Stimulated activated CD8-positive, alpha-beta memory T cell treated with anti-CD3 and anti-CD28 coated beads, Interleukin-4, amount 100 ng/mL, for 1 hour (primary cell): Measurements from ENCODE around the gene RFX7.
"Not testable (repeated sequence)": the region's sequence is repeated elsewhere in the genome, so short reads cannot be mapped to it uniquely, and the experiment has no call there.

Source experiments
- DNase-seq, 2 donors: peaks; one replicate each; pipeline ENCODE4 v3.0.0-alpha.2; 2020; ENCODE audit warnings: low read depth in 2 of 2, low spot score in 1 of 2

Gene RFX7

GRCh38 chr15:56207711-56208110 lies 36.0 kb downstream of the RFX7 start:
- DNase-seq = no peak

- no peak for DNase-seq
These were observed 36.6 kb downstream of the RFX7 start for GRCh38 chr15:56207092-56207491.

DNA sequence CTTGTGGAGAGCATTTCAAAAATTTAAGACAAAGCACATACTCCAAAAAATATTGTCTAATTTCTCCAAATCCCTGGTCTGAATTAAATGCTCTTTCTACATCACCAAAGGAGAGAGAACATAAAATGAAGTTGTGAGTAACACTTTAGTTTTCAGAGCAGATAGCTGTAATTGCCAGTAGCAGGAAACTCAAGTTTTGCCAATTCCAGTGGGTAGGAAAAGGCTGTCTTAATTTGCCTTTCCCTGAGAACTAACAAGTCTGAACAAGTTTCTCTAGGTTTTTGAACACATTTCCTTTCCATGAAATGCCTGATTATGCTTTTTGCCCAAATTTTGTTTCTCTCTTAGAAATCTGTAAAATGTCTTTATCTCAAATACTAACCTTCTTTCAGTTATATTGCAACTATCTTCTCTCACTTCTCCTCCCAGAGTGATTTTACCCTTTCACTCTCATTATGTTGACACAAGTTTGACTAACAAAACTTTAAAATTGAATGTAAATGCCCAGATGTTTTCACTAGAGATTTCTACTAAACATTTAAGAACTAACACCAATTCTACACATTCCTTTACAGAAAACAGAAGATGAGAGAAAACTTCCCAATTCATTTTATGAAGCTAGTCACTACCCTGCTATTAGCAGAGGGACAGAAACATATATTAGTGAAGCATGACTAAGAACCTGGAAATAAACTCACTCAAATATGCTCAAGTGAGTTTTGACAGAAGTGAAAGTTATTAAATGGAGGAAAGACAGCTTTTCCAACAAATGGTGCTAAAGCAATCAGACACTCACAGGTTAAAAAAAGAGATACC lies 38.4 kb downstream of the RFX7 start:
- DNase-seq = no peak

DNA sequence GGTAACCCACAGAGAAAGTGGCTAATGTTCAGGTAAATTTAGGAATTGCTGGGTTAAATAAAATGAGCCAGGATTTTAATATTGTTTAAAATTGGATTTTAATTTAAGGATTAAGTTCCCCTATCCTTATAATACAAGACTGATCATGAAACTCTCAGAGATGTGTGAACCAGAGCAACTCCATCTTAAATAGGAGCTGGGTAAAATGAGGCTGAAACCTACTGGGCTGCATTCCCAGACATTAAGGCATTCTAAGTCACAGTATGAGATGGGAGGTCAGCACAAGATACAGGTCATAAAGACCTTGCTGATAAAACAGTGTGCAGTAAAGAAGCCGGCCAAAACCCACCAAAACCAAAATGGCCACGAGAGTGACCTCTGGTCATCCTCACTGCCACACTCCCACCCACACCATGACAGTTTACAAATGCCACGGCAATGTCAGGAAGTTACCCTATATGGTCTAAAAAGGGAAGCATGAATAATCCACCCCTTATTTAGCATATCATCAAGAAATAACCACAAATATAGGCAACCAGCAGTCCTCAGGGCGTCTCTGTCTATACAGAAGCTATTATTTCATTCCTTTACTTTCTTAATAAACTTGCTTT lies 40.3 kb downstream of the RFX7 start:
- DNase-seq = not testable (repeated sequence)

GRCh38 chr15:56202701-56203100 lies 41.0 kb downstream of the RFX7 start:
- DNase-seq = no peak

- no peak for DNase-seq
These were observed 44.6 kb downstream of the RFX7 start for GRCh38 chr15:56199038-56199437.

DNA sequence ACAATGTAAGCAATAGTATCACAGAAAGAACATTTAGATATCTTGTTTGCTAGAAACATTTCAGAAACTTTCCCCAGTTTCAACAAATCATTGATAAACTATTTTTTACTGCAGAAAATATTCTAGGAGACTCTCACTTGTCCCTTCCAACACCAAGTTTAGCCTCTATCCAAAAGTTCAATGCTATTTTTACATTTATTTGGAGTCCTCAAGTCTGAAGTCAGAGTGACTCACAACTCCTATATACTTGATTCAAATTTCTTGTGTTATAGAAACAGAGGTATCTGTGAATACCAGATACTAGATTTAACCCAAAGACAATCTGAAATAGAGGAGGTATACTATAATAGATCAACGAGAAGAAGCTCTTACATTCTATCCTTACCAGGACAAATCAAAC lies 49.6 kb downstream of the RFX7 start:
- DNase-seq = no peak

GRCh38 chr15:56192659-56193442 lies 50.8 kb downstream of the RFX7 start:
- no peak for DNase-seq

GRCh38 chr15:56187665-56188064 lies 56.0 kb downstream of the RFX7 start:
- DNase-seq = no peak

DNA sequence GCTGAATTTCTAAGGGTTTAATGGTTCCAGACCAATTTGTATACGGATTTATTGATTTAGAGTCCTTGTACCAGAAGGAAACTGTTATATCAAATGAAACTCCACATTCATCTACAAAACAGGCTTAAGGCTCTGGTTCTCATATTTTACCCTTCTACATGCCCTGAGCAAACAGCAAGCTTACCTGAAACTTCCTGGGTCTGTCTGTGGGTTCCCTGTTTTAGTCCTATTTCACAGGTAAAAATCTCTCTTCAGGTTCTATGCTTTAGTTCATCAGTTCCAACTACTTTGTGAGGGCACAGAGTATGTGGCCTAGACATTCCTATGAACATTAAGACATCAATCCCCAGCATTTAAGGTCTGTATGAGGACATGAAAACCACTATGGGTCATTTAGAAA lies 57.7 kb downstream of the RFX7 start:
- DNase-seq = no peak

- no peak for DNase-seq
These were observed 59.2 kb downstream of the RFX7 start for GRCh38 chr15:56184516-56184915.

DNA sequence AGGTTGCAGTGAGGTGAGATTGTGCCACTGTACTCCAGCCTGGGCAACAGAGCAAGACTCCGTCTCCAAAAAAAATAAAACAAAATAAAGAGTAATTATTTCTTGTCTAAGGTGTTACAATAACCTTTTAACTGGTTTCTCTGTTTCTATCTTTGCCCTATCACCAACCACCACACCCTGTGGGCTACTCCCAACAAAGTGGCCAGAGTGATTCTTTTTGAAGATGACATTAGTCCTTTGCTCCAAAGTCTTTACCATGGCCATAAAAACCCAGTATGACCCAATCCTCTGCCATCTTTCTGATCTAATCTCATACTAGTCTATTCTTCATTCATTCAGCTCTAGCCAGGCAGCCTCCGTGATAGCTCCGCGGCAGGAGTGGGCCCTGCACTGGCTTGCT lies 62.8 kb downstream of the RFX7 start:
- DNase-seq = no peak

DNA sequence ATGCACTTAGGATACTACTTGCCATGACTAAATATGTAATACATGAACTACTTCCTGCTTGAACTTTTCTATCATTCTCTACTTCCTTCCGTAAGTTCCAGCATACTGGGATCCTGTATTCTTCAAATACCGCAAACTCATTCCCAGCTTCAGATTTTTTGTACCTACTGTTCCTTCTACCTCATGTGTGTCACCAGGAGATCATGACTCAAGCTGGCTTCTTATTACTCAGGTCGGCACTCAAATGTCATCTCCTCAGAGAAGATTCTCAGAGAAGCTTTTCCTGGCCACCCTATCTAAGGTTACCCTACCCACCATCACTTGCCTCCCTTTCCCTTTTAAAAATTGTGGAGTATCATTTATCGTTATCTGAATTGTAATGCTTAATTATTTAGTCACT lies 66.7 kb downstream of the RFX7 start:
- DNase-seq = no peak

DNA sequence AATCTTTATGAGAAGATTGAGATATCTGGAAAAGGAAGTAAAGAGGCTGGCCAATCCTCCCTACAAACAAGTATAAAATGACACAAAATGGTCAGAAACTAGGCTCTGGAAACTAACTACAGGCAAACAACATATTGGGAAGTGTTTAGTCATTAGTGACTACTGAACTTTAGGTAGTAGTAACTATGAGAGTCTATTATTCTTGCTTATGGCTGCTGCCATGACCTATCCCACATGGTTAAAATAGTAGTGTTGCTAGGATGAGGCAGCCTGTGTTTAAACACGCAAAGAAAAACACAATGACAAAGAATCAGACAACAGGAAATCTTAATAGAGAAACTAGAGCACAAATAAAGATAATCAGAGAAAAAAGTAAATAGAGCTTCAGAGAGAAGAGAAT lies 67.9 kb downstream of the RFX7 start:
- no peak for DNase-seq

GRCh38 chr15:56174649-56175048 lies 69.0 kb downstream of the RFX7 start:
- no peak for DNase-seq

DNA sequence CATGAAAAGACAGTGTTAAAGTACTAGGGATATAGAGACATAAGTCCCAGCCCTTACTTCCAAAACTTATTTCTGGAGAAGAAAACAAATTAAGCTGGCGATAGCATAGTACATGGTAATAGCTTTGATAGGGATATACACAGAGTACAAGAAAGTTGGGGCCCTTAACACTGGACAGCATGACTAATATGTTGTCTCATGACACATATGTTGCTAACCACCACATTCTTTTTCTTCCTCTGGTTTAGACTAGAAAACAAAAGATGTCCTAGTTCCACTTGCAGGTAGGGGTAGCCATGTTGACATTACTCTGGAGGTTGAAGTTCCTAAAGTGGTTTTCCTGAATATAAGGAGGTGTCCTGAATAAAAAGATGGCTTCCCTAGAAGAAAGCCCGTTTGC lies 75.3 kb downstream of the RFX7 start:
- no peak for DNase-seq

DNA sequence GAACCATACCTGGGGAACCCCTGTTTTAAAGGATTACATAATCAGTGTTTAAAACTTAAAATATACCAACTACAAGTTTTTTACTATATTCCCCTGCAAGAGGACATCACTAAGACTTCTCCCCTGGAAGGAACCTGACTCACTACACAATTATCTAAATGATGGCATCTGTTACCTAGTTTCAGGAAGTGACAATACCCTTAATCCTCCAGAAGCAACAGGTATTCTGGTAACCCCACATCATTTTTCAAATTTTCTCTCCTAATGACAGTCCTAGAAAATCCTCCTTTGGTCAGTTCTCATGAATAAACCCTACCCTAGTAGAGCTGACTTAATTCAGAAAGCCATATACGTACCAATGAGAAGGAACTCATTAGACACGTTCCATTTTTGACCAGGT lies 78.4 kb downstream of the RFX7 start:
- DNase-seq = no peak

GRCh38 chr15:56160966-56161365 lies 82.7 kb downstream of the RFX7 start:
- no peak for DNase-seq

GRCh38 chr15:56156877-56157276 lies 86.8 kb downstream of the RFX7 start:
- DNase-seq = no peak

DNA sequence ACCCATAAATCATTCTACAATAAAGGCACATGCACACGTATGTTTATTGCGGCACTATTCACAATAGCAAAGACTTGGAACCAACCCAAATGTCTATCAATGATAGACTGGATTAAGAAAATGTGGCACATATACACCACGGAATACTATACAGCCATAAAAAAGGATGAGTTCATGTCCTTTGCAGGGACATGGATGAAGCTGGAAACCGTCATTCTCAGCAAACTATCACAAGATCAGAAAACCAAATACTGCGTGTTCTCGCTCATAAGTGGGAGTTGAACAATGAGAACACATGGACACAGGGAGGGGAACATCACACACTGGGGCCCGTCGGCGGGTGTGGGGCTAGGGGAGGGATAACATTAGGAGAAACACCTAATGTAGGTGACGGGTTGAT lies 88.4 kb downstream of the RFX7 start:
- DNase-seq = not testable (repeated sequence)

DNA sequence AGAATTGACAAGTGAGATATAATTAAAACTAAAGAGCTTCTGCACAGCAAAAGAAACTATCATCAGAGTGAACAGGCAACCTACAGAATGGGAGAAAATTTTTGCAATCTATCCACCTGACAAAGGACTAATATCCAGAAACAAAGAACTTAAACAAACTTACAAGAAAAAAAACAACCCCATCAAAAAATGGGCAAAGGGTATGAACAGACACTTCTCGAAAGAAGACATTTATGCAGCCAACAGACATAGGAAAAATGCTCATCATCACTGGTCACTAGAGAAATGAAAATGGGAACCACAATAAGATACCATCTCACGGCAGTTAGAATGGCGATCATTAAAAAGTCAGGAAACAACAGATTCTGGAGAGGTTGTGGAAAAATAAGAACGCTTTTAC lies 88.9 kb downstream of the RFX7 start:
- not testable (repeated sequence) for DNase-seq

DNA sequence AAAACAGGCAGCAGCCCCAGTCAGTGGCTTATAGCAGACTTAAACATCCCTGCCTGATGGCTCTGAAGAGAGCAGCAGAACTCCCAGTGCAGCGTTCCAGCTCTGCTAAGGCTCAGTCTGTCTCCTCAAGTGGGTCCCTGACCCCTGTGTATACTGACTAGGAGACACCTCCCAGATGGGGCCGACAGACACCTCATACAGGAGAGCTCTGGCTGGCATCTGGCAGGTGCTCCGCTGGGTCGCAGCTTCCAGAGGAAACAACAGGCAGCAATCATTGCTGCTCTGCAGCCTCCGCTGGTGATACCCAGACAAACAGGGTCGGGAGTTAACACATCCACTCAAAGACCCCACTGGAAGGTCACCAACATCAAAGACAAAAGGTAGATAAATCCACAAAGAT lies 93.5 kb downstream of the RFX7 start:
- DNase-seq = no peak
